GM12878 (cell line): ENCODE measurements around the gene APOC1. TPM values are rescaled to one million over a fixed set of nuclear protein-coding genes. Genes with fewer than 3 reads are reported as not detected.

ENCODE experiments used
- ATAC-seq: fragments of 200-7000 bp; cut with Tn5 transposase; 3 replicates; pipeline ENCODE4 v1.9.1; 2020; ENCODE audit warnings: mild to moderate bottlenecking, moderate library complexity
- BruUV-seq: library from RNA; stranded (reverse); fragments of 400-500 nt; replicated peaks from 2 replicates; lab custom pipeline; 2021; lab: Mats Ljungman, UMichigan
- CTCF ChIA-PET: fragments of 300-600 bp; sonication (Branson Sonifier 250); formaldehyde crosslinking; extraction: SDS; loops from one replicate; lab custom pipeline; 2021; ENCODE audit warnings: inconsistent platforms; lab: Yijun Ruan, JAX
- POLR2A ChIA-PET: fragments of 350-600 bp; formaldehyde crosslinking; extraction: SDS; loops from one replicate; lab custom pipeline; 2021; ENCODE audit warnings: inconsistent platforms; lab: Charles Lee
- RAD21 ChIA-PET: fragments of 300-600 bp; sonication (Branson Sonifier 250); formaldehyde crosslinking; loops from one replicate; lab custom pipeline; 2023; ENCODE audit warnings: antibody characterized with exemption; ENCODE audit not compliant: unreplicated experiment; lab: Charles Lee
- SMC1A ChIA-PET: fragments of 300-600 bp; sonication (Branson Sonifier 250); formaldehyde crosslinking; loops from one replicate; lab custom pipeline; 2023; ENCODE audit not compliant: unreplicated experiment, uncharacterized antibody; lab: Charles Lee
- DNase-seq: peaks from one replicate; pipeline ENCODE4 v3.0.0-alpha.2; 2011; ENCODE audit warnings: low read depth, low spot score
- FAIRE-seq: peaks from 3 replicates; lab custom pipeline; 2011; peaks lifted over from hg19 to GRCh38; lab: Jason Lieb, UNC
- H2AFZ ChIP-seq: 2 replicates; pipeline ENCODE4 v1.6.0; 2011; ENCODE audit warnings: low read depth, low read length, control low read depth; ENCODE audit not compliant: control insufficient read depth
- H3K27ac ChIP-seq: 2 replicates; pipeline ENCODE4 v1.5.1; 2011; ENCODE audit warnings: control low read depth; ENCODE audit not compliant: control insufficient read depth, insufficient read depth
- H3K27me3 ChIP-seq, 2 experiments: replicated peaks in 1 of 2; 2 replicates each; pipeline versions ENCODE4 v1.6.0 to v1.6.1; 2011; ENCODE audit warnings: low read length in 1 of 2; ENCODE audit not compliant: control insufficient read depth in 2 of 2, insufficient read depth in 2 of 2
- H3K36me3 ChIP-seq, 2 experiments: 2 replicates each; pipeline ENCODE4 v1.5.1; 2011; ENCODE audit warnings: low read length in 1 of 2; ENCODE audit not compliant: control insufficient read depth in 2 of 2, insufficient read depth in 2 of 2
- H3K4me1 ChIP-seq: 2 replicates; pipeline ENCODE4 v1.6.1; 2011; ENCODE audit warnings: mild to moderate bottlenecking, low read length, moderate library complexity, mixed read lengths; ENCODE audit not compliant: control insufficient read depth, insufficient read depth
- H3K4me2 ChIP-seq: 2 replicates; pipeline ENCODE4 v1.6.0; 2011; ENCODE audit warnings: control low read depth; ENCODE audit not compliant: control insufficient read depth, insufficient read depth
- H3K4me3 ChIP-seq: fragments of 200-600 bp; sonication (generic); 2 replicates; pipeline ENCODE4 v1.5.1; 2016
- H3K79me2 ChIP-seq: 2 replicates; pipeline ENCODE4 v1.6.0; 2011; ENCODE audit warnings: low read length; ENCODE audit not compliant: control insufficient read depth, insufficient read depth
- H3K9ac ChIP-seq: 2 replicates; pipeline ENCODE4 v1.8.0; 2011; ENCODE audit warnings: low read length, control low read depth, mixed read lengths; ENCODE audit not compliant: control insufficient read depth, insufficient read depth
- H3K9me3 ChIP-seq: replicated peaks from 3 replicates; pipeline ENCODE4 v1.5.1; 2011; ENCODE audit warnings: mild to moderate bottlenecking, low read length; ENCODE audit not compliant: control insufficient read depth, insufficient read depth
- H4K20me1 ChIP-seq: 2 replicates; pipeline ENCODE4 v1.6.0; 2011; ENCODE audit not compliant: control insufficient read depth, insufficient read depth
- EP300 ChIP-seq, 2 experiments: fragments of 150-350 bp in 1 of 2; IDR thresholded peaks; 2 replicates each; pipeline ENCODE4 v1.6.1; 2011 to 2012; ENCODE audit warnings: low read depth in 2 of 2, low read length in 2 of 2, borderline replicate concordance in 1 of 2, improper control_type of control experiment in 1 of 2, inconsistent platforms in 1 of 2; ENCODE audit not compliant: control insufficient read depth in 1 of 2
- MYC ChIP-seq: IDR thresholded peaks from 2 replicates; pipeline ENCODE4 v1.6.1; 2011; ENCODE audit warnings: mild to moderate bottlenecking, low read length, moderate library complexity, inconsistent platforms; ENCODE audit not compliant: insufficient read depth, insufficient replicate concordance, insufficient read length, severe bottlenecking
- NBN ChIP-seq: fragments of 450-650 bp; IDR thresholded peaks from 2 replicates; pipeline ENCODE4 v1.6.1; 2016
- NFIC ChIP-seq: IDR thresholded peaks from 2 replicates; pipeline ENCODE4 v1.6.1; 2012; ENCODE audit warnings: low read depth, mild to moderate bottlenecking, inconsistent platforms, low read length, moderate library complexity
- PAX5 ChIP-seq: IDR thresholded peaks from 2 replicates; pipeline ENCODE4 v1.6.1; 2011; ENCODE audit warnings: low read depth, low read length, borderline replicate concordance
- POU2F2 ChIP-seq: IDR thresholded peaks from 3 replicates; pipeline ENCODE4 v1.6.1; 2011; ENCODE audit warnings: low read depth, mild to moderate bottlenecking, low read length, borderline replicate concordance
- RELA ChIP-seq: fragments of 450-650 bp; IDR thresholded peaks from 2 replicates; pipeline ENCODE4 v1.8.0; 2014; ENCODE audit warnings: borderline replicate concordance; ENCODE audit not compliant: partially characterized antibody
- TCF7 ChIP-seq: IDR thresholded peaks from 2 replicates; pipeline ENCODE4 v1.6.1; 2014; ENCODE audit warnings: antibody characterized with exemption, borderline replicate concordance
- WGBS: methylation state at CpG from one replicate; pipeline ENCODE4 v1.1.6; 2016; ENCODE audit warnings: low lambda C conversion rate; ENCODE audit not compliant: insufficient replicate concordance, insufficient coverage; ENCODE audit errors: missing lambda C conversion rate; 5-methylcytosine and 5-hydroxymethylcytosine counted together
- in situ Hi-C: fragments of 300-500 bp; cut with MboI; formaldehyde crosslinking; loops from 9 replicates; pipeline ENCODE4 v1.14.3; 2018; ENCODE audit warnings: mixed read lengths
- intact Hi-C: fragments of 100-400 bp; cut with micrococcal nuclease; formaldehyde crosslinking; loops from one replicate; pipeline ENCODE4 v1.14.2; 2022; ENCODE audit not compliant: unreplicated experiment
- polyA plus RNA-seq, 11 experiments: library from polyadenylated mRNA; depleted of rRNA in 4 of 11; unstranded in 6 of 11; stranded (reverse) in 5 of 11; fragments of >200 nt; fragmentation: Nextera tagmentation in 4 of 11; fragmentation: Illumina TruSeq in 1 of 11; extraction: Ambion mirVana in 4 of 11; extraction: Trizol in 1 of 11; gene quantifications; 1 replicate in 1 of 11; 2 replicates in 10 of 11; pipeline versions ENCODE4 v1.2.1 to v1.2.3, GENCODE V29; 2011 to 2016; ENCODE audit warnings: inconsistent platforms in 2 of 11, missing spikeins in 2 of 11, low read depth in 1 of 11
- total RNA-seq, 4 experiments: library from RNA; depleted of rRNA in 3 of 4; stranded (reverse); fragments of >200 nt in 3 of 4; fragmentation: Illumina TruSeq in 1 of 4; extraction: Trizol in 1 of 4; gene quantifications; 2 replicates each; pipeline versions ENCODE4 v1.2.1 to v1.2.3, GENCODE V29; 2013 to 2021

APOC1 gene
- total and polyA plus RNA-seq, 10 of the 15 experiments (the other 5 are each of a cell fraction or from before 2014, with no cell fraction given), result 0.73 to 4.0 (median 2.6) TPM

GRCh38 chr19:44951179-44952159 is 37.1 kb downstream of the APOC1 start (continued):
- TF ChIP-seq MYC, result no peak
- TF ChIP-seq NBN, result no peak
- no peak for TF ChIP-seq TCF7
- TF ChIP-seq EP300 (IDR thresholded peaks at IDR 0.05; ENCODE audit: borderline replicate concordance in 1 of 2, control insufficient read depth in 1 of 2, low read depth in 2 of 2, low read length in 2 of 2), result no peak

DNA sequence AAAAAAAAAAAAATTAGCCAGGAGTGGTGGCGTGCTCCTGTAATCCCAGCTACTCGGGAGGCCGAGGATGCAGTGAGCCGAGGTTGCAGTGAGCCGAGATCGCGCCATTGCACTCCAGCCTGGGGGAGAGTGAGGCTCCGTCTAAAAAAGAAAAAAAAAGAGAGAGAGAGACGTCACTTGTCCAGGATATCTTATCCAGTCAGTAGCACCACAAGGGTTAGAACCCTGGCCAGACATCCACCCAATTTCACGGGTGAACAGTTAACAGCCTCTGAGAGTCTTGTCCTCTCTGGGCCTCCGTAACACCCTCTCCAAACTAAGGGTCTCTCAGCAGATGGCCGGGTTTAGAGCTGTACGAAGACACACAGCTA is 39.9 kb downstream of the APOC1 start:
- FAIRE-seq (no peak), ATAC-seq (peak; percentile 15), DNase-seq (no peak)
- intact Hi-C loops, result no loop called here
- POLR2A ChIA-PET, result interaction anchor here (0.8 to 1.6 kb wide), 8 partner anchors 10 to 224 kb away, joined by 3 to 7 read pairs (median 4); partner anchors contain the start of genes BLOC1S3, TOMM40 and TRAPPC6A
- peaks cover 50% of the 10 kb centered on the region for H3K79me2 ChIP-seq
- no TSS peak for BruUV-seq
- H3K9me3 ChIP-seq, result no peaks in the 10 kb centered on the region
- peak overlapping the region; percentile 100 for H3K27ac ChIP-seq
- peak overlapping the region; percentile 96 for H3K4me2 ChIP-seq
- H3K9ac ChIP-seq, result peak overlapping the region; percentile 100
- SMC1A ChIA-PET, result interaction anchor here (0.6 to 1.4 kb wide), 6 partner anchors 30 to 265 kb away, joined by 3 to 7 read pairs (median 4); partner anchors contain the start of genes APOE and CLASRP
- H3K4me1 ChIP-seq, result peaks cover 10% of the 10 kb centered on the region
- TF ChIP-seq POU2F2 (no peak), RELA (no peak), PAX5 (0 out of 2 replicates have a peak, but pooled peaks have one; percentile 37), NFIC (no peak)
- in situ Hi-C loops, result loop anchor here (10.0 kb wide), 1 partner anchor 49 kb away; the partner anchor contains the start of gene APOE
- no peaks in the 10 kb centered on the region for H3K27me3 ChIP-seq
- peak overlapping the region; percentile 77 for H3K4me3 ChIP-seq
- CTCF ChIA-PET, result interaction anchor here (0.7 to 3.5 kb wide), 6 partner anchors 35 to 384 kb away, joined by 3 to 12 read pairs (median 4); no protein-coding TSS in a partner anchor
- no peaks in the 10 kb centered on the region for H3K36me3 ChIP-seq
- RAD21 ChIA-PET, result interaction anchor here (1.0 kb wide), 1 partner anchor 85 kb away, joined by 3 read pairs; the partner anchor contains the start of gene CLASRP
- H4K20me1 ChIP-seq, result no peaks in the 10 kb centered on the region
- peak overlapping the region; percentile 100 for H2AFZ ChIP-seq
- 3% methylated on average over 6 of the region's 13 CpGs for WGBS
